Endothelial cell of umbilical vein (primary cell): ENCODE results near the gene GXYLT2. TPM values are rescaled to one million over a fixed set of nuclear protein-coding genes. Genes with fewer than 3 reads are reported as not detected.

Experiments
- BruUV-seq: library from RNA; stranded (reverse); fragments of 400-500 nt; replicated peaks from 2 replicates; lab custom pipeline; 2021; lab: Mats Ljungman, UMichigan
- CTCF ChIA-PET: fragments of 300-600, 350-600 bp; sonication (Branson Sonifier 250); formaldehyde crosslinking; loops from one replicate; lab custom pipeline; 2021; ENCODE audit warnings: antibody characterized with exemption, inconsistent platforms; lab: Charles Lee
- POLR2A ChIA-PET: fragments of 300-600, 350-600 bp; sonication (Branson Sonifier 250); formaldehyde crosslinking; loops from one replicate; lab custom pipeline; 2021; ENCODE audit warnings: antibody characterized with exemption, inconsistent platforms; lab: Charles Lee
- DNase-seq: peaks from one replicate; pipeline ENCODE4 v3.0.0-alpha.2; 2011; ENCODE audit warnings: low read depth, low spot score
- FAIRE-seq: peaks from 2 replicates; lab custom pipeline; 2011; peaks lifted over from hg19 to GRCh38; lab: Jason Lieb, UNC
- H2AFZ ChIP-seq: 2 replicates; pipeline ENCODE4 v1.6.0; 2012; ENCODE audit warnings: low read depth, low read length, control low read depth, inconsistent platforms
- H3K27ac ChIP-seq: 2 replicates; pipeline ENCODE4 v1.5.1; 2011; ENCODE audit warnings: low read depth, mild to moderate bottlenecking, control low read depth, low read length, moderate library complexity; ENCODE audit not compliant: insufficient read depth
- H3K27me3 ChIP-seq, 2 experiments: 2 replicates each; pipeline versions ENCODE4 v1.6.0 to v1.6.1; 2011; ENCODE audit warnings: low read length in 2 of 2, mixed read lengths in 1 of 2; ENCODE audit not compliant: control insufficient read depth in 2 of 2, insufficient read depth in 2 of 2
- H3K36me3 ChIP-seq, 2 experiments: 2 replicates in 1 of 2; 3 replicates in 1 of 2; pipeline ENCODE4 v1.5.1; 2011; ENCODE audit warnings: low read length in 2 of 2, mild to moderate bottlenecking in 1 of 2, moderate library complexity in 1 of 2; ENCODE audit not compliant: control insufficient read depth in 2 of 2, insufficient read depth in 2 of 2; ENCODE audit errors: extremely low read depth in 1 of 2
- H3K4me1 ChIP-seq: 3 replicates; pipeline ENCODE4 v1.5.1; 2011; ENCODE audit warnings: mild to moderate bottlenecking, low read length; ENCODE audit not compliant: control insufficient read depth, insufficient read depth; ENCODE audit errors: extremely low read depth
- H3K4me2 ChIP-seq: 2 replicates; pipeline ENCODE4 v1.6.1; 2011; ENCODE audit warnings: low read length, control low read depth, mixed read lengths; ENCODE audit not compliant: insufficient read depth
- H3K4me3 ChIP-seq, 3 experiments: fragments of 200-600 bp in 1 of 3; sonication (generic), shearing (Covaris generic) in 1 of 3; replicated peaks in 1 of 3; 2 replicates each; pipeline ENCODE4 v1.5.1; 2011 to 2016; ENCODE audit warnings: control low read depth in 3 of 3, low read length in 3 of 3, mild to moderate bottlenecking in 2 of 3, inconsistent platforms in 1 of 3, low read depth in 1 of 3, moderate library complexity in 1 of 3; ENCODE audit not compliant: insufficient read depth in 1 of 3
- H3K79me2 ChIP-seq: 2 replicates; pipeline ENCODE4 v1.6.0; 2012; ENCODE audit warnings: low read length, inconsistent platforms; ENCODE audit not compliant: control insufficient read depth, insufficient read depth
- H3K9ac ChIP-seq: replicated peaks from 2 replicates; pipeline ENCODE3; 2011; ENCODE audit warnings: low read length, control low read depth; ENCODE audit not compliant: insufficient read depth; ENCODE audit errors: extremely low read depth
- H3K9me1 ChIP-seq: replicated peaks from 3 replicates; pipeline ENCODE4 v1.6.0; 2011; ENCODE audit warnings: mild to moderate bottlenecking, low read length; ENCODE audit not compliant: control insufficient read depth, insufficient read depth; ENCODE audit errors: extremely low read depth
- H3K9me3 ChIP-seq: replicated peaks from 2 replicates; pipeline ENCODE4 v1.5.1; 2012; ENCODE audit warnings: low read length, inconsistent platforms; ENCODE audit not compliant: control insufficient read depth, insufficient read depth
- H4K20me1 ChIP-seq: replicated peaks from 2 replicates; pipeline ENCODE3; 2011; ENCODE audit warnings: mild to moderate bottlenecking, low read length; ENCODE audit not compliant: control insufficient read depth, insufficient read depth; ENCODE audit errors: extremely low read depth
- CTCF ChIP-seq, 2 donors: IDR thresholded peaks; 1 replicate in 1 of 2; 2 replicates in 1 of 2; pipeline ENCODE4 v1.5.1; 2011; ENCODE audit warnings: low read length in 2 of 2, mild to moderate bottlenecking in 2 of 2, moderate library complexity in 2 of 2, control low read depth in 1 of 2, inconsistent platforms in 1 of 2, low read depth in 1 of 2; ENCODE audit not compliant: insufficient read depth in 1 of 2; ENCODE audit errors: extremely low read depth in 1 of 2
- EZH2 ChIP-seq: IDR thresholded peaks from 2 replicates; pipeline ENCODE4 v1.6.1; 2012; ENCODE audit warnings: borderline replicate concordance, low read depth, mild to moderate bottlenecking, moderate library complexity, low read length, inconsistent platforms; ENCODE audit not compliant: severe bottlenecking
- FOS ChIP-seq: IDR thresholded peaks from 2 replicates; pipeline ENCODE4 v1.6.1; 2011; ENCODE audit warnings: mild to moderate bottlenecking, low read length, moderate library complexity, borderline replicate concordance; ENCODE audit not compliant: insufficient read depth
- GATA2 ChIP-seq: IDR thresholded peaks from 2 replicates; pipeline ENCODE4 v1.7.0; 2011; ENCODE audit warnings: low read depth, mild to moderate bottlenecking, moderate library complexity, mixed read lengths, low read length; ENCODE audit not compliant: insufficient read length, insufficient read depth
- JUN ChIP-seq: IDR thresholded peaks from 2 replicates; pipeline ENCODE4 v1.6.1; 2011; ENCODE audit warnings: borderline replicate concordance, low read depth; ENCODE audit not compliant: insufficient read length, insufficient read depth
- MYC ChIP-seq: IDR thresholded peaks from one replicate; pipeline ENCODE4 v1.6.1; 2011; ENCODE audit warnings: mild to moderate bottlenecking, low read depth, low read length
- POLR2A ChIP-seq: IDR thresholded peaks from 2 replicates; pipeline ENCODE4 v1.6.1; 2012; ENCODE audit warnings: low read depth, mild to moderate bottlenecking, control low read depth, low read length
- POLR2AphosphoS5 ChIP-seq: IDR thresholded peaks from 2 replicates; pipeline ENCODE4 v1.6.1; 2012; ENCODE audit warnings: low read depth, mild to moderate bottlenecking, control low read depth, low read length, moderate library complexity; ENCODE audit not compliant: insufficient read depth
- dilution Hi-C: fragments of 300-500 bp; cut with MboI; formaldehyde crosslinking; loops from one replicate; pipeline ENCODE4 v1.15.0; 2019; ENCODE audit warnings: low sequenced_read_pairs; ENCODE audit not compliant: extremely low pct_ligation_motif_present
- intact Hi-C: fragments of 100-400 bp; cut with micrococcal nuclease; formaldehyde crosslinking; loops from one replicate; pipeline ENCODE4 v1.10.0; 2022
- polyA plus RNA-seq, 4 experiments: library from polyadenylated mRNA; depleted of rRNA in 3 of 4; stranded (reverse) in 3 of 4; unstranded in 1 of 4; fragments of >200 nt; gene quantifications; 2 replicates each; pipeline versions ENCODE4 v1.2.1 to v1.2.3, GENCODE V29; 2011 to 2012; ENCODE audit warnings: missing spikeins in 1 of 4
- total RNA-seq: library from RNA; stranded (reverse); gene quantifications from 2 replicates; pipeline ENCODE4 v1.2.3, GENCODE V29; 2021
- TF ChIP-seq, protein P1 (sequence below): IDR thresholded peaks from 2 replicates; pipeline ENCODE4 v1.6.1; 2011; ENCODE audit not compliant: insufficient read depth, insufficient read length

The GXYLT2 gene
- total and polyA plus RNA-seq, 2 donors (not counting 3 experiments of a cell fraction or from before 2014, with no cell fraction given): 0.07 to 0.24 TPM

GRCh38 chr3:73004316-73004715, 116.5 kb downstream of the GXYLT2 start:
- Histone ChIP-seq H3K36me3 (peaks cover 1 to 6% of the 10 kb centered on the region in 2 experiments), H3K79me2 (peaks cover 99% of the 10 kb centered on the region), H3K9me1 (no peaks in the 10 kb centered on the region), H3K4me1 (peaks cover 11% of the 10 kb centered on the region), H4K20me1 (peaks cover 28% of the 10 kb centered on the region), H3K27me3 (no peaks in the 10 kb centered on the region), H3K9ac (no peak overlapping the region), H3K4me3 (no peak overlapping the region), H3K9me3 (no peaks in the 10 kb centered on the region), H3K27ac (no peak overlapping the region), H2AFZ (no peak overlapping the region), H3K4me2 (no peak overlapping the region)
- no TSS peak for BruUV-seq
- FAIRE-seq (no peak), DNase-seq (no peak)
- CTCF ChIA-PET: interaction anchor here (0.7 kb wide), 1 partner anchor 12 kb away, joined by 4 read pairs; no protein-coding TSS in a partner anchor
- intact Hi-C loops: no loop called here
- POLR2A ChIA-PET: interaction anchor here (0.7 kb wide), 1 partner anchor 16 kb away, joined by 3 read pairs; no protein-coding TSS in a partner anchor
- TF ChIP-seq, protein P1, sequence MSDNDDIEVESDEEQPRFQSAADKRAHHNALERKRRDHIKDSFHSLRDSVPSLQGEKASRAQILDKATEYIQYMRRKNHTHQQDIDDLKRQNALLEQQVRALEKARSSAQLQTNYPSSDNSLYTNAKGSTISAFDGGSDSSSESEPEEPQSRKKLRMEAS: no peak
- dilution Hi-C loops: no loop called here

GRCh38 chr3:73007992-73008712, 120.3 kb downstream of the GXYLT2 start:
- Histone ChIP-seq H3K36me3 (peaks cover 1 to 3% of the 10 kb centered on the region in 2 experiments), H3K9ac (no peak overlapping the region), H3K27ac (no peak overlapping the region), H3K9me1 (no peaks in the 10 kb centered on the region), H3K4me3 (no peak overlapping the region), H4K20me1 (peaks cover 30% of the 10 kb centered on the region), H3K27me3 (no peaks in the 10 kb centered on the region), H3K9me3 (no peaks in the 10 kb centered on the region), H3K4me2 (no peak overlapping the region), H3K79me2 (peaks cover 100% of the 10 kb centered on the region), H2AFZ (no peak overlapping the region), H3K4me1 (no peaks in the 10 kb centered on the region)
- dilution Hi-C loops (no loop called here), intact Hi-C loops (loop anchor here (2.0 kb wide), 1 partner anchor 15 kb away; no protein-coding TSS in a partner anchor)
- FAIRE-seq (no peak), DNase-seq (no peak)
- CTCF ChIA-PET: interaction anchor here (1.3 kb wide), 1 partner anchor 11 kb away, joined by 4 read pairs; the partner anchor contains the start of gene PPP4R2
- BruUV-seq: no TSS peak
- POLR2A ChIA-PET: no interaction called here
- TF ChIP-seq EZH2 (no peak), POLR2A (no peak), GATA2 (no peak), JUN (no peak), FOS (no peak), CTCF (IDR thresholded peaks at IDR 0.05; ENCODE audit: extremely low read depth in 1 of 2, insufficient read depth in 1 of 2, low read depth in 1 of 2, low read length in 2 of 2) (no peak), POLR2AphosphoS5 (no peak), MYC (no peak)
- TF ChIP-seq, protein P1: no peak
